Mucosa of descending colon (tissue), 3 donors: ENCODE measurements around the gene GDF10. TPM values are rescaled to one million over a fixed set of nuclear protein-coding genes. Genes with fewer than 3 reads are reported as not detected.

Source experiments
- ATAC-seq: fragments of 200-7000 bp; cut with Tn5 transposase; one replicate; pipeline ENCODE4 v1.9.1; 2020; ENCODE audit warnings: mild to moderate bottlenecking, moderate library complexity
- DNase-seq, 3 donors: peaks; one replicate each; pipeline ENCODE4 v3.0.0-alpha.2; 2020
- H3K36me3 ChIP-seq: fragments of 200-600 bp; one replicate; pipeline ENCODE4 v1.8.0; 2021; ENCODE audit warnings: low read depth, mild to moderate bottlenecking
- H3K4me1 ChIP-seq: fragments of 200-600 bp; one replicate; pipeline ENCODE4 v1.8.0; 2021; ENCODE audit warnings: low read depth, mild to moderate bottlenecking
- H3K4me3 ChIP-seq: fragments of 200-600 bp; one replicate; pipeline ENCODE4 v1.8.0; 2021; ENCODE audit warnings: mild to moderate bottlenecking
- H3K9me3 ChIP-seq: fragments of 200-600 bp; one replicate; pipeline ENCODE4 v1.8.0; 2021; ENCODE audit warnings: mild to moderate bottlenecking
- intact Hi-C, 2 donors: fragments of 100-400 bp; cut with DNase I in 1 of 2; cut with micrococcal nuclease in 1 of 2; formaldehyde crosslinking; loops; one replicate each; pipeline versions ENCODE4 v1.11.0 to v1.11.1; 2022; cut with DNase I, micrococcal nuclease
- total RNA-seq, 3 donors: library from RNA; stranded (reverse); fragmentation: NEBNext Ultra II Directional in 2 of 3; extraction: Animal tissue kit (Norgen Biotek cat#: 25700) in 2 of 3; gene quantifications; one replicate each; pipeline versions ENCODE4 v1.2.1 to v1.2.4, GENCODE V29; 2021 to 2023
- TF ChIP-seq, protein P1 (sequence below): fragments of 200-600 bp; IDR thresholded peaks from one replicate; pipeline ENCODE4 v1.8.0; 2022; ENCODE audit warnings: antibody characterized with exemption, mild to moderate bottlenecking
- donor health status: DM: no; HTN: no; CAD: no; lungs with moderate emphysema.
- donor health status: DM: no; HTN: no; CAD: no.
- donor health status: DM: no; HTN: yes; CAD: no.

Gene GDF10
- total RNA-seq, 3 donors from 2014 or later: 0.14 to 3.2 (median 0.41) TPM

DNA sequence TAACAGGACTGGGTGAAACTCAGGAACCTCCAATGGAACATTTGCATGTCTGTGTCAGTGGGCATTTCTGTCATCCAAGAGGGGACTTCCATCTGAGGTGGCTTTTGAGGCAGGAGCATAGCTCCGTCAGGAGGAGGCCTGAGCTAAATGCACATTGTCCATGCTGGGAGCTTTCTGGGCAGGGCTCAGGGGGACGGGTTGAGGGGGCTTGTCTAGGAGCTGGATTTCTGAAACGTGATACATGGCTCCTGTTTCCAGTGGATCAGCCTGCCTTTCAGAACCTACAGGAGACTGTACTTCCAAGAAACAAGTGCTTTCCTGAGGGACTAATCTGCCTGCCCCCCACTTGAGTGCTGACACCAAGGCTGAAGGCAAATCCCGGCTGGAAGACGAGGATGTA is 40.5 kb upstream of the GDF10 start:
- Histone ChIP-seq H3K36me3 (no peaks in the 10 kb centered on the region), H3K9me3 (no peaks in the 10 kb centered on the region), H3K4me1 (no peaks in the 10 kb centered on the region), H3K4me3 (no peak overlapping the region)
- TF ChIP-seq, protein P1, sequence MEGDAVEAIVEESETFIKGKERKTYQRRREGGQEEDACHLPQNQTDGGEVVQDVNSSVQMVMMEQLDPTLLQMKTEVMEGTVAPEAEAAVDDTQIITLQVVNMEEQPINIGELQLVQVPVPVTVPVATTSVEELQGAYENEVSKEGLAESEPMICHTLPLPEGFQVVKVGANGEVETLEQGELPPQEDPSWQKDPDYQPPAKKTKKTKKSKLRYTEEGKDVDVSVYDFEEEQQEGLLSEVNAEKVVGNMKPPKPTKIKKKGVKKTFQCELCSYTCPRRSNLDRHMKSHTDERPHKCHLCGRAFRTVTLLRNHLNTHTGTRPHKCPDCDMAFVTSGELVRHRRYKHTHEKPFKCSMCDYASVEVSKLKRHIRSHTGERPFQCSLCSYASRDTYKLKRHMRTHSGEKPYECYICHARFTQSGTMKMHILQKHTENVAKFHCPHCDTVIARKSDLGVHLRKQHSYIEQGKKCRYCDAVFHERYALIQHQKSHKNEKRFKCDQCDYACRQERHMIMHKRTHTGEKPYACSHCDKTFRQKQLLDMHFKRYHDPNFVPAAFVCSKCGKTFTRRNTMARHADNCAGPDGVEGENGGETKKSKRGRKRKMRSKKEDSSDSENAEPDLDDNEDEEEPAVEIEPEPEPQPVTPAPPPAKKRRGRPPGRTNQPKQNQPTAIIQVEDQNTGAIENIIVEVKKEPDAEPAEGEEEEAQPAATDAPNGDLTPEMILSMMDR: no peak
- ATAC-seq: no peak
- intact Hi-C loops: no loop called here
- no peak for DNase-seq

DNA sequence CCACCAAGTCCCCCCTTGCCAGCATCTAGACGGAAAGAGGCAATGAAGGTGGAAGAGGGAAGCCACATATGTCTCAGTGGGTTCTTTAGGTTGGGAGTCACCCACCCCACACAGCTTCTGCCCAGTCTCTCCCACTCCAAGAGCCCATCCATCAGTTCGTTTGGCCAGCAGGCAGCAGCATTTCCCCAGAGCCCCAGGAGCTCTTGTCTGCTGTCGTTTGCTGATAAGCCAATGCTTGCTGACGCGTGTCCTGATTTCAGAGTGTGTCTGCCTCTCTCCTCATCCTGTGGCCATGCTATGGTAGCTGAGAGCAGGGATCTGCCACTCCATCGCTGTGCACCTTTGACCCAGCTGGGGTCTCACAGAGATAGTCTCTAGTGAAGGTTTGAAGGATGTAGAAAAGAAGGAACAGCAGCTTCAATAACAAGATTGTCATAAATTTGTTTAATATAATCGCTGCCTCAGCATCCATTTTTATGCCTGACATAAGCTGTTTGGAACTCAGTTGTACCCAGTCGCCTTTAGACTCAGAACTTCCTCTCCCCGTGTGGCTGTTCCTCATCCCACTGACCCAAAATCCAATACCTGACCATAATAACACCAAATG is 39.4 kb upstream of the GDF10 start:
- no peaks in the 10 kb centered on the region for H3K9me3 ChIP-seq
- no peak for ATAC-seq
- H3K4me1 ChIP-seq: no peaks in the 10 kb centered on the region
- TF ChIP-seq, protein P1: no peak
- no peak overlapping the region for H3K4me3 ChIP-seq
- intact Hi-C loops: no loop called here
- H3K36me3 ChIP-seq: no peaks in the 10 kb centered on the region
- DNase-seq: no peak

- ATAC-seq (peak; percentile 75), DNase-seq (no peak)
- TF ChIP-seq, protein P1: no peak
- Histone ChIP-seq H3K4me1 (no peaks in the 10 kb centered on the region), H3K36me3 (no peaks in the 10 kb centered on the region), H3K9me3 (no peaks in the 10 kb centered on the region), H3K4me3 (no peak overlapping the region)
- intact Hi-C loops: no loop called here
Measured at GRCh38 chr10:47261121-47261520, 38.9 kb upstream of the GDF10 start.

GRCh38 chr10:47261556-47261955 is 38.4 kb upstream of the GDF10 start:
- no peaks in the 10 kb centered on the region for H3K36me3 ChIP-seq
- no peaks in the 10 kb centered on the region for H3K9me3 ChIP-seq
- ATAC-seq: no peak
- intact Hi-C loops: no loop called here
- TF ChIP-seq, protein P1: no peak
- no peak overlapping the region for H3K4me3 ChIP-seq
- no peak for DNase-seq
- H3K4me1 ChIP-seq: no peaks in the 10 kb centered on the region

DNA sequence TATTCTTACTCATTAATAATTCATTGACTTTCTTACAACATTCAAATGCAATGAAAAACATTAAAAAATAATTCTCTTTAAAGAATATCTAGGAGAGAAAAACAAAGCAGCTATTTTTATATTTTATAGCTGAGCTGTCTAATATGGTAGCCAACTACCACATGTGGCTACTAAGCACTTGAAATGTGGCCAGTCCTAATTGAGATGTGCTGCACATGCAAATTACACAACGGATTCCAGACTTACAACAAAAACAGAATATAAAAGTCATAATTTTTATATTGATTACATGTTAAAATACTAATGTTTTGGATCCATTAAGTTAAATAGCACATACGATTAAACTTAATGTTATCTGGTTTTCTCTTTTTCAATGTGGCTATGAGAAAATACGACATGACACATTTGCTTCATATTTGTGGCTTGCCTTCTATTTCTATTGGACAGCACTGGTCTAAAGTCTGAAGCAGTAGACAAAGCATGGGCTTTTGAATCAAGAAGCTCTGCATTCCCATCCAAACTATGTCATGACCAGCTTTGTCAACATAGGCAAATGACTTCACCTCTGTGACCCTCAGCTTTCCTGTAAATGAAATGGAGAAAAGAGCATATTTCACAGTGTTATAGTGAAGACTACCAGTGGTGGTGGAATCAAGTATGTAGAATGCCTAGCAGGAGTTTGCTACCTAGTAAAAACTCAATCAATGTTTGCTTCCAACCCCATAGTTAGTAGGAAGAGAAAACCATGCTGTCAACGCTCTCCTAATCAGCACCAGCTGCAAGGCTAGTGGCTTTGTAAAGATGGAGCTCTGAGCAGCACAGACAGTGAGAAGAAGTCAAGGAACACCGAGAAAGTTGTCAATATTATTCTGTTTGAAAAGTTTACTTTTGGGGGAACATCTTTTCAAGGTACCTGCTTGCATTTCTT is 37.1 kb upstream of the GDF10 start:
- Histone ChIP-seq H3K36me3 (no peaks in the 10 kb centered on the region), H3K9me3 (no peaks in the 10 kb centered on the region), H3K4me3 (no peak overlapping the region), H3K4me1 (no peaks in the 10 kb centered on the region)
- DNase-seq (no peak), ATAC-seq (no peak)
- TF ChIP-seq, protein P1: no peak
- intact Hi-C loops: no loop called here
